Measurements from ENCODE around the gene RAI14.

GRCh38 chr5:34722183-34722582 lies 66.1 kb downstream of the RAI14 start:
- no peak for TF ChIP-seq CTCF (conservative IDR thresholded peaks at IDR 0.05)
- TF ChIP-seq ZFX (IDR thresholded peaks at IDR 0.05) = no peak

Data from C4-2B (cell line).